Heart left ventricle (tissue), 16 donors: ENCODE data around the gene NTPCR. TPM values are rescaled to one million over a fixed set of nuclear protein-coding genes. Genes with fewer than 3 reads are reported as not detected.

Experiments used
- ATAC-seq, 4 donors: fragments of 200-7000 bp; cut with Tn5 transposase; one replicate each; pipeline ENCODE4 v1.9.1; 2020 to 2022; ENCODE audit warnings: moderate library complexity in 4 of 4, mild to moderate bottlenecking in 3 of 4, moderate number of reproducible peaks in 1 of 4
- DNase-seq, 5 donors: peaks; one replicate each; pipeline ENCODE4 v3.0.0-alpha.2; 2020
- H3K27ac ChIP-seq, 12 donors: fragments of 200-600 bp; sonication (generic) in 4 of 12; one replicate each; pipeline versions ENCODE4 v1.5.0 to v1.8.0; 2016 to 2022; ENCODE audit warnings: mild to moderate bottlenecking in 2 of 12
- H3K27me3 ChIP-seq, 9 donors: fragments of 200-600 bp; sonication (generic) in 2 of 9; one replicate each; pipeline versions ENCODE4 v1.5.1 to v1.8.0; 2016 to 2022; ENCODE audit warnings: mild to moderate bottlenecking in 3 of 9
- H3K36me3 ChIP-seq, 9 donors: fragments of 200-600 bp; sonication (generic) in 2 of 9; one replicate each; pipeline versions ENCODE4 v1.5.0 to v1.8.0; 2018 to 2022; ENCODE audit warnings: mild to moderate bottlenecking in 2 of 9
- H3K4me1 ChIP-seq, 12 donors: fragments of 200-600 bp; sonication (generic) in 4 of 12; one replicate each; pipeline versions ENCODE4 v1.5.0 to v1.8.0; 2016 to 2022; ENCODE audit warnings: mild to moderate bottlenecking in 3 of 12
- H3K4me3 ChIP-seq, 12 donors: fragments of 200-600 bp; sonication (generic) in 4 of 12; one replicate each; pipeline versions ENCODE4 v1.5.0 to v1.8.0; 2017 to 2022; ENCODE audit warnings: mild to moderate bottlenecking in 9 of 12, moderate library complexity in 4 of 12
- H3K9me3 ChIP-seq, 12 donors: fragments of 200-600 bp; sonication (generic) in 4 of 12; one replicate each; pipeline versions ENCODE4 v1.5.0 to v1.8.0; 2016 to 2022; ENCODE audit warnings: mild to moderate bottlenecking in 1 of 12
- CTCF ChIP-seq, 12 donors: fragments of 200-600 bp; sonication (generic) in 4 of 12; IDR thresholded peaks; one replicate each; pipeline versions ENCODE4 v1.5.0 to v1.8.0; 2018 to 2022; ENCODE audit warnings: antibody characterized with exemption in 12 of 12, mild to moderate bottlenecking in 5 of 12
- POLR2A ChIP-seq, 2 donors: fragments of 450-650 bp; IDR thresholded peaks; one replicate each; pipeline ENCODE4 v1.6.1; 2017; ENCODE audit warnings: antibody characterized with exemption in 2 of 2, mild to moderate bottlenecking in 2 of 2, moderate library complexity in 2 of 2
- WGBS, 4 donors: extraction: QIAGEN DNeasy Blood & Tissue Kit in 2 of 4; methylation state at CpG; one replicate each; pipeline versions ENCODE4 v1.1.5 to v1.1.7; 2013 to 2018; 5-methylcytosine and 5-hydroxymethylcytosine counted together
- intact Hi-C, 10 donors: fragments of 100-400 bp; cut with DNase I; formaldehyde crosslinking; loops; one replicate each; pipeline versions ENCODE4 v1.11.1 to v1.14.2; 2022
- polyA plus RNA-seq, 2 donors: library from polyadenylated mRNA; stranded (reverse); fragments of 200-250 nt; gene quantifications; one replicate each; pipeline ENCODE4 v1.2.3, GENCODE V29; 2013
- total RNA-seq, 9 donors: library from RNA; depleted of rRNA in 2 of 9; stranded (reverse); fragments of >200 nt in 2 of 9; fragmentation: NEBNext Ultra II Directional in 3 of 9; extraction: Animal tissue kit (Norgen Biotek cat#: 25700) in 3 of 9; gene quantifications; one replicate each; pipeline versions ENCODE4 v1.1.0 to v1.2.4, GENCODE V29; 2016 to 2023
- donor health status: ischemic (EF 13 %, LVEDD 7.1; RV severe dilation, severe dysfunction).
- donor health status: healthy with polysubstance abuse.
- donor health status: DM: no; HTN: yes; CAD: no.
- donor health status: DM: no; HTN: no; CAD: no.
- donor health status: ischemic (EF 25% LVEDD 6.9; RV normal size, moderate dysfunction).
- donor health status: ischemic (EF 25% LVEDD 5.7; RV mildly dilated, moderate dysfunction).
- donor health status: healthy.
- donor health status: DM: yes; HTN: yes; CAD: no.
- donor health status: ischemic (EF 35%, LVEDD 5.7; RV mildly dilated, moderate dysfunction).
- donor health status: nonischemic (EF 11% LVEDD 7.7; RV severe dilation, severe dysfunction).
- donor health status: DM: yes; HTN: yes; CAD: no.
- donor health status: PGD.
- donor health status: ischemic (EF 29% LVEDD 5.4; RV normal size, mild dysfunction).
- donor health status: nonischemic (EF 23%, LVEDD 6.1; RV moderate dilation, normal function).

Gene NTPCR
- total and polyA plus RNA-seq, 11 donors = 29.6 to 81.8 (median 57.8) TPM

GRCh38 chr1:232974971-232975370, 24.6 kb downstream of the NTPCR start:
- Histone ChIP-seq H3K4me3 (no peak overlapping the region), H3K4me1 (peaks cover 0 to 15% (median 0%) of the 10 kb centered on the region in 12 donors), H3K27ac (no peak overlapping the region), H3K9me3 (peaks cover 0 to 15% (median 8%) of the 10 kb centered on the region in 12 donors), H3K27me3 (no peaks in the 10 kb centered on the region), H3K36me3 (peaks cover 0 to 83% (median 45%) of the 10 kb centered on the region in 9 donors)
- peak in 1 of 4 donors; percentile 62 for ATAC-seq
- DNase-seq = no peak
- WGBS, 4 donors = 97 to 100% (median 98%) methylated on average over 3 of the region's 3 CpGs
- TF ChIP-seq CTCF (IDR thresholded peaks at IDR 0.05) = no peak
- no peak for TF ChIP-seq POLR2A (IDR thresholded peaks at IDR 0.05)
- intact Hi-C loops = no loop called here

- Histone ChIP-seq H3K4me1 (peaks cover 0 to 15% (median 2%) of the 10 kb centered on the region in 12 donors), H3K27ac (no peak overlapping the region), H3K36me3 (peaks cover 0 to 51% (median 19%) of the 10 kb centered on the region in 9 donors), H3K27me3 (no peaks in the 10 kb centered on the region), H3K9me3 (peaks cover 0 to 12% (median 8%) of the 10 kb centered on the region in 12 donors), H3K4me3 (no peak overlapping the region)
- TF ChIP-seq CTCF (IDR thresholded peaks at IDR 0.05) (no peak), POLR2A (IDR thresholded peaks at IDR 0.05) (no peak)
- intact Hi-C loops = no loop called here
- ATAC-seq (no peak), DNase-seq (no peak)
- 56 to 69% (median 60%) methylated on average over 8 of the region's 8 CpGs for WGBS, 4 donors
Observed at GRCh38 chr1:232978091-232978634, 27.8 kb downstream of the NTPCR start.

GRCh38 chr1:232978815-232979214, 28.4 kb downstream of the NTPCR start:
- no peak for TF ChIP-seq CTCF (IDR thresholded peaks at IDR 0.05)
- TF ChIP-seq POLR2A (IDR thresholded peaks at IDR 0.05) = no peak
- ATAC-seq (no peak), DNase-seq (no peak)
- H3K36me3 ChIP-seq = peaks cover 0 to 47% (median 19%) of the 10 kb centered on the region in 9 donors
- H3K9me3 ChIP-seq = peaks cover 0 to 5% (median 3%) of the 10 kb centered on the region in 12 donors
- H3K27me3 ChIP-seq = no peaks in the 10 kb centered on the region
- intact Hi-C loops = no loop called here
- no peak overlapping the region for H3K27ac ChIP-seq
- no peak overlapping the region for H3K4me3 ChIP-seq
- H3K4me1 ChIP-seq = peaks cover 0 to 15% (median 2%) of the 10 kb centered on the region in 12 donors
- 44 to 58% (median 55%) methylated on average over 4 of the region's 4 CpGs for WGBS, 4 donors

- H3K4me3 ChIP-seq = no peak overlapping the region
- 96 to 100% (median 98%) methylated on average over 1 to 6 of the region's 6 CpGs for WGBS, 4 donors
- no peak for TF ChIP-seq POLR2A (IDR thresholded peaks at IDR 0.05)
Observed at GRCh38 chr1:232979558-232979957, 29.1 kb downstream of the NTPCR start.

More at GRCh38 chr1:232979558-232979957, 29.1 kb downstream of the NTPCR start:
- Histone ChIP-seq H3K4me1 (peaks cover 0 to 13% (median 2%) of the 10 kb centered on the region in 12 donors), H3K27ac (no peak overlapping the region), H3K9me3 (no peaks in the 10 kb centered on the region), H3K27me3 (no peaks in the 10 kb centered on the region), H3K36me3 (peaks cover 0 to 47% (median 19%) of the 10 kb centered on the region in 9 donors)
- intact Hi-C loops = no loop called here
- DNase-seq (no peak), ATAC-seq (no peak)
